ENCODE data around the gene LATS2.

- TF ChIP-seq CTCF (IDR thresholded peaks at IDR 0.05) (no peak), EP300 (IDR thresholded peaks at IDR 0.05) (no peak), POLR2A (IDR thresholded peaks at IDR 0.05) (no peak)
Measured at GRCh38 chr13:20989656-20990321, 71.6 kb downstream of the LATS2 start.

All from ovary (tissue), 3 donors.